HG03097 (cell line): ENCODE data around the gene PTGFR.

Source experiments
- ATAC-seq: cut with Tn5 transposase; IDR thresholded peaks from one replicate; pipeline ENCODE4 v1.9.1; 2021; ENCODE audit not compliant: unreplicated experiment, low FRiP score

Gene PTGFR, protein sequence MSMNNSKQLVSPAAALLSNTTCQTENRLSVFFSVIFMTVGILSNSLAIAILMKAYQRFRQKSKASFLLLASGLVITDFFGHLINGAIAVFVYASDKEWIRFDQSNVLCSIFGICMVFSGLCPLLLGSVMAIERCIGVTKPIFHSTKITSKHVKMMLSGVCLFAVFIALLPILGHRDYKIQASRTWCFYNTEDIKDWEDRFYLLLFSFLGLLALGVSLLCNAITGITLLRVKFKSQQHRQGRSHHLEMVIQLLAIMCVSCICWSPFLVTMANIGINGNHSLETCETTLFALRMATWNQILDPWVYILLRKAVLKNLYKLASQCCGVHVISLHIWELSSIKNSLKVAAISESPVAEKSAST

DNA sequence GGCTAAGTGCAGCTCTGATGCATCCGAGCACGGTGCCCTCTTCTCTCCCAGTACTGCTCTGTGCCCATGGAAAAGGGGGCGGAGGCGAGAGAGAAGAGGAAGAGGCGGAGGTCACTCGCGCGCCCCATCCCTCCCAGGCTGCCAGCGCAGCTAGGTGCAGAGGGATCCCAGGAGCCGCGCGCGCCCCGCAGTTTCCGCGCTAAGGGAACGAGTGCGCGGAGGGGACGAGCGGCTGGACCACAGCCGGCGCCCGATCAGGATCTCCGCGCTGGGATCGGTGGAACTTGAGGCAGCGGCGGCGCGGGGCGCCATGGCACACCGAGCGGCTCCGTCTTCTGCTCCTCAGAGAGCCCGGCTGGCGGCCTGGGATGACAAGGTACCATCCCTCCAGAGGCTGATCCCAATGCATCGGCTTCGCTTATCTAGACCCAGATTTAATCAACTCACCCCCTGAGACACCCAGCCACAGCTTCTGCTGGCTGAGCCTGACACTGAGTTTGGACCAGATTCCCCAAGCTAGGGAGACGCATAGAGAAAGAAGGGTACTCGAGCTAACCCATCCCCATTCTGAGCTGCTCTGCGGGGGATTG lies at the start of gene PTGFR:
TSS of gene PTGFR (plus strand) at position 114 of the 590 bp plus-strand sequence. CDS start 1,770 bp downstream, outside the sequence.
- ATAC-seq = no peak

DNA sequence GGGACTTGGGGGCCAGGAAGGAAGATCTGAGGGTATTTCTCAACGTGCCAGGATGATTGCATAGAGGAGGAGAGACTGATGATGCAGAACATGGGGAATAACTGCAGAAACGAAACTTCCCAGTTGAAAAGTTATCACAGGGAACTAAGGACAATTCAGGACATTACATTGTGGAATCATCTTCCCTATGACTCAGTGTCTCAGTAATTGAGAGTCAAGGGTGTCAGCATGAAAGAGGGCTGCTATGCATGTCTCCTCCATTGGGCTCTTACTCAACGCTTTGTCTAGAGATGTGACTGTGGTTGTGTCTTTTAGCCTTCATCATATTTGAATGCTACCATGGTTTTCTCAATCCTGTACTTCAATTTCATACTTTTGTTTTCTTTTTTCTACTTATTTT lies 48.9 kb upstream of the PTGFR start:
- ATAC-seq = no peak

DNA sequence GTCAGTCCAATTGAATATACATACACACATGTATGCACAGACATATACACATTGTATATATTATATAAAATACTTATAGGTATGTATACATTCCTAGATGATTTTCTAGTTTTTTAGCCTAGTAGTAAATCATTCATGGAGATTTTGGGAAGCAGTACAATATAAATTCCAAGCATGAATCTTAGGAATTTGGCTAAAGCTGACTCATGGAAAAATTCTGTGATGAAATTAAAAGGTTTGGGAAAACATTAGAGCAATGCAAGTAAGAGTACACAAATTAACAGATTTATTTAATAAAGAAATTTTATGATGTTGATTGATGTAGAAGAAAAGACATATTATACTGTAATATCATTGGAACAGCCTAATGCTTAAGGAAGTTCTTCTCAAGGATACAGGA lies 43.7 kb upstream of the PTGFR start:
- ATAC-seq = no peak

DNA sequence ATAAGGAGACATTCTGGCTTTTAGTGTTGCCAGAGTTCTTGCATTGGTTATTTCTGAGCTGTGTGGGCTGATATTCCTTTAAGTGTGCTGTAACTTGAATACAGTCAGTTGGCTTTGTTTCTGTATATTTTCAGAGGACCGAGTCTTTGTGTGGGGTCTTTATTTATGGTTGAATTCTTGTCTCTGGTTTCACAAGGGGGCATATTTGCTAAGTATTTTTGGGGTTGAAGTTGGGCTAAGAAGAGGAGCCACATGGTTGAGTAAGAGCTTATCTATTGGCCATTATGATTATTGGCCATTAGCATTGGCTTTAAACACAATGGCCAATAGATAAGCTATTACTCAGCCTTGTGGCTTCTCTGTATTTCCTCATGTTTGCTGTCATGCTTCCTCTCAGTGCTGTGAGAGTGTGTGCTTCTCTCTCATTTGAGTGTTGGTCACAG lies 26.3 kb upstream of the PTGFR start:
- ATAC-seq = no peak

DNA sequence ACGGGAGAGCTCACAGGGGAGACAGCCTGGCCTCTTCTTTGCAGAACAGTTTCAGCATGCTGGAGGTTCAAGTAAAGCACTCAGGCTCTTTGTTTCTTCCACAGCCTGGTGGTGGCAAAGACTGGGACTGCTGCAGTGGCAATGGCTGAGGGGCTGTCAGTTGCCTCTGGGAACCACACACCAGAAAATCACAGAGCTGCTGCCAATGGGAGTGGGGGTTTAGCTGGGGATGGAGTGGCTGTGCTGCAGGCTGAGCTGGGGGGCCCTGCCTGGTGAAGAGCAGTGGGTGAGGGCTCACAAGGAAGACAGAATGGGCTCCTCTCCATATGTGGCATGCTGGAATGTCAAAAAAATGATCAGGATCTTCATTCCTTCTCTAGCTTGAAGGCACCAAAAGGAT lies 25.6 kb upstream of the PTGFR start:
- no peak for ATAC-seq

DNA sequence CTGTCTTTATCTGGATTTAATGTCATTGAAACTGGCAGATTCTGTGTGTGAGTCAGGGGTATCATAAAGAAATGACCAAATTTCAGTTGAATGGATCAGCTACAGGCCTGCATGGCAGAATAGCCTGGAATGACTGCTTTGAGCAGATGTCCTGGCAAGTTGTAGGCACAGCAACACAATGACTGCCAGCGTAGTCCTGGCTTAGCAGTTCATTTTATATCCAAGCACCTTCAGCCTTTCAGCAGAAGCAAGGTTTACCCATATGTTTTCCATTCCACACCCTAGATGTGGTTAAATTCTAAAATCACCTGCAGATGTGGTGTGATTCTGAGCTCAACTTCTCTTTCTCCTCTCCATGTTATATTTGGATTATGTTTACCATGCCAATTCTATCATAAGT lies 22.3 kb upstream of the PTGFR start:
- ATAC-seq = no peak

DNA sequence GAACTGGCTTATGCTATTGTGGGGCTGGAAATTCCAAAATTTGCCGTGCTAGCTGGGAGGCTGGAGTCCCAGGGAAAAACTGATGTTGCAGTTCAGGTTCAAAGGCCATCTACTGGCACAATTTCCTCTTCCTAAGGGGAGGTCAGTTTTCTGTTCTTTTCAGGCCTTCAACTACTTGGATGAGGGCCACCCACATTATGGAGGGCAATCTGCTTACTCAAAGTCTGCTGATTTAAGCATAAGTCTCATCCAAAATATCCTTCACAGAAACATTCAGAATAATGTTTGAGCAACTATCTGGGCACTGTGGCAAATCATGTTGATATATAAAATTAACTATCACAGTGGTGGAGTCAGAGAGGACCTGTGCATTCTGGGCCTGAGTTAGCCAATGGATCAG lies 21.2 kb upstream of the PTGFR start:
- ATAC-seq = no peak

DNA sequence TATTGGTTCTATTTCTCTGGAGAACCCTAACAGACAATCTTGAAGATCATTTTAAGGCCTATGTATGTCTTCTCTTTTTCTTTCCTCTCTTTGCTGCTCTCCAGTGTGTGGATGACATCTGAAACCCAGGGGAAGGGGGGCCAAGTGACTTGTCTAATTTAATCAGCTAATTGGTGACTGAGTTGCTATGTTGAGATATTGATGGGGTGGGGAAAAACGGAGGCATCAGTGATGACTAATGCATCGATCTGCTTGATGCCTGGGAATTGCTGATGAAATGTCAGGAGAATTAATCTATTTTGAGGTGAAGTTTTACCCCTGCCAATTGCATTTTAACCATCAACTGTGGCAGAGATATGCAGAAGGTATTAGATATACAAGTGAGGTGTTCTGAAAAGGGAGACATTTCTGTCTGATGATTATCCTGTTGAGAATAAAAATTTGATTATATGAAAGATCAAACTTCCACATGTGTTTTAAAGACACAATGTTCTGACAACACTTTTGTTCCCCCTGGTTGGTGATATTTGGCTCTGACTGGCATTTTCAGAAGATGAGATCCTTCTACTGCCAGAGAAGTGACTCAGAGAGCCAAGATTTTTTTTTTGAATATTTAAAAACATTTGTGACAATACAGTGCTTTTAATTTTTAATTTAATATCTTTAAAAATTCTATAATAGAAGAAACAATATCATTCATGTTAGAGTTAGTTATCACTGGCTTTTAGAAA lies 18.7 kb upstream of the PTGFR start:
- ATAC-seq = no peak

DNA sequence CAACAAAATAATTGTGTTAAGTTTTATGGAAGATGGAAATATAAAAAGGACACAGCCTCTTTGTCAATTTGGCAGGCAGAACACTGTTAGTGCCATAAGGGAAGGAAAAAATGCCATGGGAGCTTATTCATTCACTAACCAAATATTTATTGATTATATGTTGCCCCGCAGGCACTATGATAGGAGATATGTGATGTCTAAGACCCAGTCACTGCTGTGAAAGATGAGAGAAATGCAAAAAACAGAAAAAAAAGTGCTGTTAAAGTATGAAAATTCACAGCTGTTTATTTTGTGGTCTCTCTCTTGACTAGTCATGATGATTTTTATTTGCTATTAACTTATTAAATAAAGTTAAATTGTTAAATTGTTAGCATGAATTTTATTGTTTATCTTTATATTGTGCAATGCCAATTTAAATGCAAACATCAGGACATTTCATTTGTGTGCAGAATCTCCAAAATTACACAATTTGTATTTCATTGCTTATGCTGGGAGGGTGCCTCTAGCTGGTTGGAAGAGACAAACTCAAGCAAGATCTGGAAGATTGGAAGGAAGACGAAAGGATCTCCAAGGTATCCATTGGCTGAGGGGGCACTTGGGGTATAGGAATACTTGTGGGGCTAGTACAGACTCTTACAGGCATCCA lies 17.8 kb upstream of the PTGFR start:
- no peak for ATAC-seq

DNA sequence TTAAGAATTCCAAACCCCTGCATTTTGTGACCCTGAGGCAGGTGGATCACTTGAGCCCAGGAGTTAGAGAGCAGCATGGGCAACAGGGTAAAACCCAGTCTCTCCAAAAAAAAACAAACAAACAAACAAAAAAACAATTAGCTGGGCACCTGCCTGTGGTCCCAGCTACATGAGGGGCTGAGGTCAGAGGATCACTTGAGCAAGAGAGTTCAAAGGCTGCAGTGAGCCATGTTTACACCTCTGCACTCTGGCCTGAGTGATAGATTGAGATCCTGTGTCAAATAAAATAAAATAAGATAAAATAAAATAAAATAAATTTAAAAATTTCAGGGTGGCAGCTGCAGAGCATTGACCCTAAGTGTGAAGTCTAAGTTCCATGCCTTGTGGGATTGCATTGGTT lies 16.7 kb upstream of the PTGFR start:
- no peak for ATAC-seq

DNA sequence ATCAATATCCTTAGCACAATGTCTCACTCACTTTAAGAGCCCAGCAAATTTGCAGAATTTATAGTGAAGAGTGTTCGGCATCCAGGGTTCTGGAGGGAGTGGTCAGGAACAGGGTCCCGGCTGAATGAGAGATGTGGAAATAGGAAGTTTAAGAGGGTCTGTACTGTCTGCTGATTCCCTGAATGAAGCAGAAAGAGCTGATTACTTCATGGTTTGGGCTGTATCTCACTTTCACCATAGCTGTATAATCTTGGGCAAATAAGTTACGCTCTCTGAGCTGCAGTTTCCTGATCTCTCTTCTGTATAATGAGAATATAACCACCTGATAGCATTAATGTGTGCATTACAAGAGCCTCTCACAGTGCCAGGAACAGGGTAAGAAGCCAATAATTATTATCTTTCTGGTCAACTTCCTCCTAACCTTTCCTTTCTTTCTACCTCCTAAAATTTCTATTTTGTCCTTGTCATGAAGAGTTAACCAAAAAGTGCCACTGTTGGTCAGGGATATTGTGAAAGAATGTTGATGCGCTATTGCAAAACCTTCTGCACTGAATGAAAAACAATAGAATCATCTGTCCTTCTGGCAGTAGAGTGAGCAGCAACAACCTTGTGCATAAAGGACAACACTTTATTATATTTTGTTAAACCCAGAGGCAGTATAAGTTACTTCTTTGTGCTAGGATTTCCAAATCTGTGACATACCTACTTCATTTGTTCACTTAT lies 14.7 kb upstream of the PTGFR start:
- no peak for ATAC-seq

DNA sequence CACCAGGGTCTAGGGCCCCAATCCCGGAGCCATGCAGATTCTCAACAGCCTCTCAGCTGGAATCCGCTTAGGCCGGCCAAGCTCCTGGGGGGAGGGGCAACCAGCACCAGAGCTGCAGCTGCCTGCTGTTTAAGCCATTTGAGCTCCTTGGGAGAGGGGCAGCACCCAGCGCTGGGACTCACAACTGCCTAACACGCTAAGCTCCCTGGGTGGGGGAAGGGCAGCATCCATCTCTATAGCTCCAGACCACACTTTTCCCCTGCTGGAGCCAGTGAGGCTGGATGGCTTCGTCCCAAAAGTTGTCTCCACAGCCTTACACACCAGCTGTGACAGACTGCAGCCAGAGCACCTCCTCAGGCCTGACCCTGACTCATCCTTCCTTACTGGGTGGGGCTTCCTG lies 6.9 kb upstream of the PTGFR start:
- ATAC-seq = no peak

DNA sequence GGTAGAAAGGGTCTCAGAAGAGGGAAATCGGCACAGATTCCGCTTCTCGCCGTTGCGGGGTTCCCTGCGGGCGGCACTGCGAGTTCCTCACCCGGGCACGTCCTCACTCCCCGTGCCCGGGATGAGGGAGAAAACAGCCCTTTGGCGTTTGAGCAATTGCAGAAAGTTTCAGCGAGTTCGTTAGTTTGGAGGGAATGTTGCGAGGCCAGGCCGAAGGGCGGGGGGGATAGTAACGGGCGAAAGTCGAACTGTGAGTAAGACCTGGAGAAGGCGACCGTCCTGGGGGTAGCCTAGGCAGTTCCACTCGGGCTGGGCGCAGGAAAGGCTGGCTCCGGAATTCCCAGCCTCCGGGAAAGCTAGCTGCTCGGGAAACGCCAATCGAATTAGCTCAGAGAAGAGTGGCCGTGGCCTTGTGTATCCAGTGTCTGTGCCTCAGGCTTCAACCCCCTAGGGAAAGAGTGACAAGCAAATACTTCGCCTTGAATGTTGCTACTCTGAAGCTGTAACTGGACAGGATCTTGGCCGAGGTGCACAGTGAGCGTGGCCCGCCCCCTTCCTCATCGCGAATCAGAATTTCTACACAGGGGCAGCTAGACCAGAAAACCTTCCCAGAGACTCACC lies 787 bp downstream of the PTGFR start:
- ATAC-seq = no peak

DNA sequence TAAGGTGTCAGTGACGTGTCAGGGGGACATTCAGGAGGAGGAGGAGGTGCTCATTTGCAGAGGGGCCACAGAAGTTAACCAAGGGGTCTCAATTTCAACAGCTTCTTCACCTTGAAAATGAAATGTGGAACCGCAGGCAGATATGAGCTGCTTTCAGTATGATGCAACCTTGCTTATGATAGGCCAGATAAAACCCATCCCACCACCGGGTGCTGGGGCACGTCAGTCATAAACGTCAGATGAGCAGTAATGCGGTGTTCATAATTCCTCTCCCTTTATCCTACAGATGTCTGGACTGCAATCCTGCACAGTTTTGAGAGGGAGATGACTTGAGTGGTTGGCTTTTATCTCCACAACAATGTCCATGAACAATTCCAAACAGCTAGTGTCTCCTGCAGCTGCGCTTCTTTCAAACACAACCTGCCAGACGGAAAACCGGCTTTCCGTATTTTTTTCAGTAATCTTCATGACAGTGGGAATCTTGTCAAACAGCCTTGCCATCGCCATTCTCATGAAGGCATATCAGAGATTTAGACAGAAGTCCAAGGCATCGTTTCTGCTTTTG lies 1.7 kb downstream of the PTGFR start:
- no peak for ATAC-seq

DNA sequence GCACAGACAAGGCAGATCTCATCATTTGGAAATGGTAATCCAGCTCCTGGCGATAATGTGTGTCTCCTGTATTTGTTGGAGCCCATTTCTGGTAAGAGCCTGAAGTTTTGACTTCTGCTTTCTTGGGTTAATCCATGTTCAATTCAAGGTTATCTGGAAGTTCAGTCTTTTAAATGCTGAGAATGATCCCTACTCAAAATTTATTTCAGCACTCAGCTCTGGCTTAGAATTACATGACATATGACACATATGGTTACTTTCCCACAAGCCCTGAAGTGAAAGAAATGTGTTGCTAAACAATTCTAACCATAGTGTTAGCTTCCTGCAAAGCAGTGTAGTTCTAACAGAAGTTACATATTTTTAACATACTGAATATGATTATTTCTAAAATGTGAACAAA lies 2.7 kb downstream of the PTGFR start:
- ATAC-seq = no peak

DNA sequence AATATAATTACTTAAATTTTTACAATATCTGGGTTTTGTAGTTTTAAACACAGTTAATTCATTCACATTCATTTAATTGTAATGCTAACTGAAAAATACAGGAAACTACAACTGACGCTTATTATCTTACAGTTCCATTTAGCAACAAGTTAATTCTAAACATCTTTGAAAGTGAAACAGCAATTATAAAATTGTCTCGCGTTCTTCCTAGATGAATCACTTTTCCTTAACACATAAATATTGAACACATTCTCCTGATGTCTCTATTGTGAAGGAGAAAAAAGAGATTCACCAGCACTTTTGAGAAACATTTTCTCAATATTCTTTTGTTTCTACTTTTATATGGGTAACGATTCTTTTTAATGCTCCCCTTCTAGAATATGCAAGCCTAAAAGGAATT lies 6.4 kb downstream of the PTGFR start:
- no peak for ATAC-seq

DNA sequence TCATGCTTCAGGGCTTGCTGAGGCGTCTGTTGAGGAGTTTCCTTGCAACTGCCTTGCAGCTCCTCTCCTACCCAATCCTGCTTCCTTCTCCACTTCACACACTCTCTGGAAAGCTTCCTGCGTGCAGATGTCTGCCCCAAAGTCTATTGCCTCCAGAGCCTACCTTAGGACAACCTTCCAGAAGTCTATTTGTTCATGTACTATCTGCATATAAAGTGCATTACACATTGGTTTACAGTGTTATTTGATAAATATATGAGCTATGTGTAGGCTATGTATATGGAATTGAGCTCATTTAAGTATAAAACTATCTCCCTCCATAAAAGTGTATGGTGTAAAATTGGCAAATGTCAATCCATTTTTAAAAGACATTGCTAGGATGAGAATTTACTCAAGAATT lies 9.8 kb downstream of the PTGFR start:
- ATAC-seq = no peak

DNA sequence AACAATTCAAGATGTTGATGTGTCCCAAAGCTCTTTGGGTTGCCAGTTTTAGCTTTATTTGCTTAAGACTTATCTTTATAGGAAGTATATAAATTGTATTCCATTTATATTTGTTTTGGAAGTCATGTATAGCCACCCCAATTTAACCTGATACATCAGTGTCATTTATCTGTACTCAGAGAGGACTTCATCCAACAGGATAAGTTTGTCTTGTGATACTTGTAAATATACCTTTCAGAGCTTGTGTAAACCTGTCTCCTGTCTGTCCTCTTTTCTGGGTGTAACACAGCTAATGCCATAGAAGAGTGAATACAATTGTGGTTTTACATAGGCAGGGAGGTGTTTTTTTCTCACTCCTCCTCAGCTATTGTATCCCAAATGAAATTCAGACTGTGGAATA lies 10.4 kb downstream of the PTGFR start:
- no peak for ATAC-seq

DNA sequence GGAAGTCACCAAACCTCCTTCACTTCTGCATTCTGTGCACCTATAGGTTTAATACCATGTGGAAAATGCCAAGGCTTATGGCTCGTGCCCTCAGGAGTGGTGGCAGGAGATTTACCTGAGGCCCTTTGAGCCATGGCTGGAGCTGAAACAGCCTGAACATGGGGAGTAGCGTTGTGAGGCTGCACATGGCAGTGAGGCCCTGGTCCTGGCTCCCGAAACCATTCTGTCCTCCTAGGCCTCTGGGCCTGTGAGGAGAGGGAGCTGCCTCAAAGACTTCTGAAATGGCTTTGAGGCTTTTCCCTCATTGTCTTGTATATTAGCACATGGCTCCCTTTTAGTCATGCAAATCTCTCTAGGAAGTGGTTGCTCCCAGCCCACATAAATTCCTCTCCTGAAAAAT lies 20.6 kb downstream of the PTGFR start:
- ATAC-seq = no peak

DNA sequence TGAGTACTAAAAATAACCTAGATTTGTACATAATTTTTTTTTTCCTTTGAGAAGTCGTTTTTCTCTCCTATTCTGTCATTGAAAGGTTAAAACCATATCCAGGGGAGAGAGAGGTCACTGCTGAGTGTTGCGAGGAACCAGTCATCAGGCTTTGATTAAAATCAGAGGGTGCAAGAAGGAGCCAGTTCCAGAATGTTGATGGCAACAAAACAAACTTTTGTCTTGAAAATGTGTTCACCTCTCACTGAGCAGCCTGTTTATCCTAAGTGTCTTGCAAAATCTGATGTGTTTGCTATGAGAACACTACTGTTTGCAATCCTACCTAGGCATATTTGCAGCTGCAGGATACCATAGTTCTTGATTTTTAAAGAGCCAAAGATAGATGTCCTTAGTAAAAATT lies 25.9 kb downstream of the PTGFR start:
- no peak for ATAC-seq
